T1000 (cell line): ENCODE measurements around the gene RHOBTB3.
"Not testable (repeated sequence)": the region's sequence is repeated elsewhere in the genome, so short reads cannot be mapped to it uniquely, and the experiment has no call there.

Experiments used
- DNase-seq: peaks from one replicate; lab custom pipeline; 2025; ENCODE audit warnings: mixed read lengths; lab: John Stamatoyannopoulos, UW

Gene RHOBTB3

GRCh38 chr5:95730730-95731570 lies at the start of gene RHOBTB3:
TSS of gene RHOBTB3 (plus strand) at chr5:95731336. CDS start at chr5:95731683, 347 bp downstream.
- DNase-seq, result peak; percentile 47

GRCh38 chr5:95682891-95683290 lies 48.2 kb upstream of the RHOBTB3 start, which contains the start of gene SPATA9:
TSS of gene SPATA9 (minus strand) at chr5:95682991. CDS start at chr5:95682854, 137 bp downstream.
- no peak for DNase-seq

GRCh38 chr5:95684361-95684760 lies 46.8 kb upstream of the RHOBTB3 start:
- no peak for DNase-seq

- DNase-seq, result no peak
Measured at GRCh38 chr5:95686651-95687050, 44.5 kb upstream of the RHOBTB3 start.

GRCh38 chr5:95689680-95690079 lies 41.5 kb upstream of the RHOBTB3 start:
- DNase-seq, result no peak

GRCh38 chr5:95690333-95690732 lies 40.8 kb upstream of the RHOBTB3 start:
- DNase-seq, result no peak

- DNase-seq, result no peak
Measured at GRCh38 chr5:95697781-95698681, 33.1 kb upstream of the RHOBTB3 start.

GRCh38 chr5:95699337-95699736 lies 31.8 kb upstream of the RHOBTB3 start:
- no peak for DNase-seq

GRCh38 chr5:95701074-95701473 lies 30.1 kb upstream of the RHOBTB3 start:
- DNase-seq, result no peak

GRCh38 chr5:95704150-95704549 lies 27.0 kb upstream of the RHOBTB3 start:
- DNase-seq, result no peak

GRCh38 chr5:95706196-95706595 lies 24.9 kb upstream of the RHOBTB3 start:
- not testable (repeated sequence) for DNase-seq

- DNase-seq, result no peak
Measured at GRCh38 chr5:95707055-95707454, 24.1 kb upstream of the RHOBTB3 start.

GRCh38 chr5:95707534-95708188 lies 23.5 kb upstream of the RHOBTB3 start:
- not testable (repeated sequence) for DNase-seq

- no peak for DNase-seq
Measured at GRCh38 chr5:95708876-95709275, 22.3 kb upstream of the RHOBTB3 start.

GRCh38 chr5:95709967-95710650 lies 21.0 kb upstream of the RHOBTB3 start:
- no peak for DNase-seq

GRCh38 chr5:95710651-95711500 lies 20.3 kb upstream of the RHOBTB3 start:
- not testable (repeated sequence) for DNase-seq

GRCh38 chr5:95711501-95712346 lies 19.4 kb upstream of the RHOBTB3 start:
- DNase-seq, result no peak

- DNase-seq, result peak; percentile 77
Measured at GRCh38 chr5:95712347-95712958, 18.7 kb upstream of the RHOBTB3 start.

GRCh38 chr5:95713246-95713645 lies 17.9 kb upstream of the RHOBTB3 start:
- not testable (repeated sequence) for DNase-seq
